DND-41 (cell line): Measurements from ENCODE around the gene MBD3.

Source experiments
- ATAC-seq: fragments of 200-7000 bp; cut with Tn5 transposase; 3 replicates; pipeline ENCODE4 v1.9.1; 2021; ENCODE audit warnings: low read depth; ENCODE audit not compliant: insufficient read depth
- DNase-seq: peaks from one replicate; pipeline ENCODE4 v3.0.0-alpha.2; 2020
- H2AFZ ChIP-seq: 2 replicates; pipeline ENCODE4 v1.6.0; 2012; ENCODE audit warnings: low read depth, low read length
- H3K27ac ChIP-seq: 2 replicates; pipeline ENCODE4 v1.5.1; 2012; ENCODE audit warnings: low read length, inconsistent platforms
- H3K27me3 ChIP-seq: fragments of 200-600 bp; sonication (generic); 2 replicates; pipeline ENCODE4 v1.6.0; 2012; ENCODE audit warnings: low read length, mild to moderate bottlenecking, inconsistent platforms; ENCODE audit not compliant: insufficient read depth, poor library complexity
- H3K36me3 ChIP-seq: 2 replicates; pipeline ENCODE4 v1.5.1; 2012; ENCODE audit warnings: low read length, inconsistent platforms; ENCODE audit not compliant: insufficient read depth
- H3K4me1 ChIP-seq: 2 replicates; pipeline ENCODE4 v1.5.1; 2012; ENCODE audit warnings: mild to moderate bottlenecking, low read length; ENCODE audit not compliant: insufficient read depth
- H3K4me2 ChIP-seq: 2 replicates; pipeline ENCODE4 v1.6.0; 2012; ENCODE audit warnings: mild to moderate bottlenecking, moderate library complexity, low read length, inconsistent platforms; ENCODE audit not compliant: insufficient read depth
- H3K4me3 ChIP-seq, 2 experiments: fragments of 200-600 bp in 1 of 2; shearing (Covaris generic) in 1 of 2; 2 replicates each; pipeline ENCODE4 v1.5.1; 2012 to 2016; ENCODE audit warnings: inconsistent platforms in 2 of 2, low read length in 2 of 2, mild to moderate bottlenecking in 2 of 2, low read depth in 1 of 2, moderate library complexity in 1 of 2
- H3K79me2 ChIP-seq: 2 replicates; pipeline ENCODE4 v1.6.0; 2012; ENCODE audit warnings: low read length, inconsistent platforms; ENCODE audit not compliant: insufficient read depth
- H3K9ac ChIP-seq: 2 replicates; pipeline ENCODE4 v1.6.0; 2012; ENCODE audit warnings: low read depth, mild to moderate bottlenecking, inconsistent platforms, low read length, moderate library complexity
- H3K9me3 ChIP-seq: 2 replicates; pipeline ENCODE4 v1.5.1; 2012; ENCODE audit warnings: low read length, moderate library complexity, mild to moderate bottlenecking, inconsistent platforms; ENCODE audit not compliant: insufficient read depth, severe bottlenecking
- H4K20me1 ChIP-seq: 2 replicates; pipeline ENCODE4 v1.6.0; 2012; ENCODE audit warnings: low read length; ENCODE audit not compliant: insufficient read depth
- EZH2 ChIP-seq: IDR thresholded peaks from 3 replicates; pipeline ENCODE4 v1.6.1; 2012; ENCODE audit warnings: borderline replicate concordance, low read depth, mild to moderate bottlenecking, moderate library complexity, low read length, inconsistent platforms; ENCODE audit not compliant: severe bottlenecking
- TF ChIP-seq, protein P1 (sequence below): IDR thresholded peaks from 2 replicates; pipeline ENCODE4 v1.5.1; 2012; ENCODE audit warnings: borderline replicate concordance, low read length, moderate library complexity, mild to moderate bottlenecking; ENCODE audit not compliant: poor library complexity, severe bottlenecking; ENCODE audit errors: extremely low read depth

MBD3 gene

DNA sequence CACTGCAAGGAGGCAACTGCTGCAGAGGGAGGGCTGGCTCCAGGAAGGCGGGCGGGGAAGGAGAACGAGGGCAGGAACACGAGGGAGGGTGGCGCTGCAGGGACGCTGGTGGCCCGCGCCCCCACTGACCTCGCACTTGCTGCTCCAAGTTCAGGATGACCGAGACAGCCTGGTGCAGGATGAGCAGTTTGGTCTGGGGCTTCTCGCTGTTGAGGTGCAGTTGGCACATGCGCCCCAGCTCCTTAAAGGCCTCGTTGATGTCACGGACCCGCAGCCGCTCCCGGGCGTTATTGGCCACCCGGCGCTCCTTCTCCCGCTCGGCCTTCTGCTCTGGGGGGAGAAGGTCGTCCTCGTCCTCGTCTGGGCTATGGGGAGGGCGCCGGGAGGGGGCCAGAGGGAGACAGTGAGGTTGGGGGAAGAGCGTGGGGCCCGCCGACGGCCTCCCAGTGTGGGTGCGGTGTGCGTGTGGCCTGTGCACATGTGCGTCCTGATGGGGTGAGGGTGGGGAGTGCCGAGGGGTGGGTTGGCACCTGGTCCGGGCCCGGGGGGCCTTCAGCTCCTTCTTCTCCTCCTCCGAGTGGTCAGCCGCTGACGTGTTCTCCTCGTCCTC, 22.6 kb upstream of the MBD3 start:
- peaks cover 63% of the 10 kb centered on the region for H4K20me1 ChIP-seq
- no peak for ATAC-seq

DNA sequence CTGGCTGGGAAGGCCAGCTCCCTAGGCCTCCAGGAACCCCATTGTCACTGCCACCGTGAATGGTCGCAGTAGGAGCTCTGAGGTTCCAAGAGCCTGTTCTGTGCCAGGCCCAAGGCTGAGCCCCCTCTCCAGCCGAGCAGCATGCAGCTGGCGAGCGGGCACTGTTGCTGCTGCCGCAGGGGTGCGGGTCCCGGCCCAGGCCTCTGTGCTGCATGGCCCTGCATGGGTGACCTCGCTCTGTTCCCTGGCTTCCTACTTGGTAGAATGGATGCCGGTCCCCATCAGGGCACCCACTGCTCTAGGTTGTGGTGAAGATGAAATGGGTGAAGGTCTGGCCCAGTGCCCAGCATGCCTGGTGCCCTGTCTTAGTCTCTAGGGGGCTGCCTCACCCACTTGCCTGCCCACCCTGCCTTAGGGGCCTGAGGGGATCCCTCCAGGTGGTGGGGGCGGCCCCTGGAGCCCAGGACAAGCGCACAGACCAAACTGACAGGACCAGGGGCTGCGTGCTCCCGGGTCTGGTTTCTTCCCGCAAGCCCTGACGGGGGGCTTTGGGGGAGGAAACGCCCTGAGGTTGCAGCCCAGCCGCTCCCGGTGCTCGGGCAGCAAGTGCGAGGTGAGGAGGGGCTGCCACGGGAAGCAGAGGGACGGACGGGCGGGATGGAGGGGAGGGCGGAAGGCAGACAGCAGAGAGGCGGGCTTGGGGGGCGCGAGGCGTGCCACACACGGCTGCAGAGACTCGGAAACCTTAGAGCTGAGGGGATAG, 21.3 kb upstream of the MBD3 start:
- Histone ChIP-seq H4K20me1 (peaks cover 56% of the 10 kb centered on the region), H3K4me3 (no peak overlapping the region), H3K36me3 (peaks cover 93% of the 10 kb centered on the region), H3K9me3 (no peaks in the 10 kb centered on the region), H2AFZ (no peak overlapping the region), H3K4me1 (no peaks in the 10 kb centered on the region), H3K79me2 (peaks cover 18% of the 10 kb centered on the region), H3K4me2 (no peak overlapping the region), H3K27me3 (no peaks in the 10 kb centered on the region), H3K9ac (no peak overlapping the region), H3K27ac (no peak overlapping the region)
- no peak for TF ChIP-seq EZH2
- TF ChIP-seq, protein P1, sequence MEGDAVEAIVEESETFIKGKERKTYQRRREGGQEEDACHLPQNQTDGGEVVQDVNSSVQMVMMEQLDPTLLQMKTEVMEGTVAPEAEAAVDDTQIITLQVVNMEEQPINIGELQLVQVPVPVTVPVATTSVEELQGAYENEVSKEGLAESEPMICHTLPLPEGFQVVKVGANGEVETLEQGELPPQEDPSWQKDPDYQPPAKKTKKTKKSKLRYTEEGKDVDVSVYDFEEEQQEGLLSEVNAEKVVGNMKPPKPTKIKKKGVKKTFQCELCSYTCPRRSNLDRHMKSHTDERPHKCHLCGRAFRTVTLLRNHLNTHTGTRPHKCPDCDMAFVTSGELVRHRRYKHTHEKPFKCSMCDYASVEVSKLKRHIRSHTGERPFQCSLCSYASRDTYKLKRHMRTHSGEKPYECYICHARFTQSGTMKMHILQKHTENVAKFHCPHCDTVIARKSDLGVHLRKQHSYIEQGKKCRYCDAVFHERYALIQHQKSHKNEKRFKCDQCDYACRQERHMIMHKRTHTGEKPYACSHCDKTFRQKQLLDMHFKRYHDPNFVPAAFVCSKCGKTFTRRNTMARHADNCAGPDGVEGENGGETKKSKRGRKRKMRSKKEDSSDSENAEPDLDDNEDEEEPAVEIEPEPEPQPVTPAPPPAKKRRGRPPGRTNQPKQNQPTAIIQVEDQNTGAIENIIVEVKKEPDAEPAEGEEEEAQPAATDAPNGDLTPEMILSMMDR, result no peak
- DNase-seq (no peak), ATAC-seq (no peak)

More for the DNA sequence above, 22.6 kb upstream of the MBD3 start:
- H3K27me3 ChIP-seq, result no peaks in the 10 kb centered on the region
- H3K79me2 ChIP-seq, result peaks cover 23% of the 10 kb centered on the region
- no peak overlapping the region for H3K4me3 ChIP-seq
- no peak overlapping the region for H3K27ac ChIP-seq
- no peak overlapping the region for H3K9ac ChIP-seq
- H3K9me3 ChIP-seq, result no peaks in the 10 kb centered on the region
- H3K4me2 ChIP-seq, result no peak overlapping the region
- peaks cover 96% of the 10 kb centered on the region for H3K36me3 ChIP-seq
- no peaks in the 10 kb centered on the region for H3K4me1 ChIP-seq
- no peak for DNase-seq
- TF ChIP-seq, protein P1, result no peak
- no peak for TF ChIP-seq EZH2
- H2AFZ ChIP-seq, result no peak overlapping the region

DNA sequence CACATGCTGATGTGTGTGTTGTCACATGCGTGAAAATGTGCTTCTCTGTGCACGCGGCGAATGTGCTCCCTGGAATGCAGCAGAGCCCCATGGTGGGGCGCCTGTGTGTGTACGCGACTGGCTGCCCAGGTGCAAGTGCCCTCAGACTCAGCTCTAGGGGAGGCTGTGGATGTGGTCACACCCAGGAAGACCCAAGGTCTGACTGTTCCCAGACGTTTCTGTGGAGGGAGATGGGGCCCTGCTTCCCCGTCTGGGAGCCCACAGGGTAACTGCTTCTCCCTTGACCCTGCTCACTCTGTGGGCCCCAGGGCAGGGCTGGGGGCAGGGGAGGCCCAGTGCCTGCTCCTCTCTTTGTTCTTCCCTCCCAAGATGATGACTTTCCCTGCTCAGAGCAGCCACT, 20.5 kb upstream of the MBD3 start:
- Histone ChIP-seq H3K27me3 (no peaks in the 10 kb centered on the region), H3K4me1 (no peaks in the 10 kb centered on the region), H3K27ac (no peak overlapping the region), H3K4me3 (no peak overlapping the region), H3K9ac (no peak overlapping the region), H3K79me2 (peaks cover 11% of the 10 kb centered on the region), H3K9me3 (no peaks in the 10 kb centered on the region), H3K4me2 (no peak overlapping the region), H4K20me1 (peaks cover 47% of the 10 kb centered on the region), H2AFZ (no peak overlapping the region), H3K36me3 (peaks cover 85% of the 10 kb centered on the region)
- 0 out of 3 replicates have a peak, but pooled peaks have one; percentile 11 for ATAC-seq
- no peak for DNase-seq
- TF ChIP-seq, protein P1, result no peak
- TF ChIP-seq EZH2, result no peak
